ENCODE results near the gene OR1M1.

The OR1M1 gene

GRCh38 chr19:9075064-9075949 is 11.6 kb upstream of the OR1M1 start:
- DNase-seq = no peak

GRCh38 chr19:9076901-9077300 is 10.0 kb upstream of the OR1M1 start:
- no peak for DNase-seq

GRCh38 chr19:9078651-9079050 is 8.2 kb upstream of the OR1M1 start:
- no peak for DNase-seq

- DNase-seq = no peak
Measured at GRCh38 chr19:9107375-9107774, 20.5 kb downstream of the OR1M1 start, which contains the start of gene OR7G2. OR7G2 (minus strand) TSS chr19:9107475; CDS start chr19:9103243, 4,232 bp downstream.

- no peak for DNase-seq
Measured at GRCh38 chr19:9109959-9110358, 23.1 kb downstream of the OR1M1 start.

- DNase-seq = no peak
Measured at GRCh38 chr19:9115307-9115813, 28.5 kb downstream of the OR1M1 start, which contains the start of gene OR7G1. OR7G1 (minus strand) TSS chr19:9115763; CDS start chr19:9115763, 0 bp downstream.

GRCh38 chr19:9116547-9116946 is 29.7 kb downstream of the OR1M1 start:
- DNase-seq = no peak

GRCh38 chr19:9126900-9127405 is 40.1 kb downstream of the OR1M1 start, which contains the start of gene OR7G3:
OR7G3 (minus strand) TSS chr19:9126950; CDS start chr19:9126950, 0 bp downstream.
- no peak for DNase-seq

- no peak for DNase-seq
Measured at GRCh38 chr19:9128171-9128570, 41.3 kb downstream of the OR1M1 start.

GRCh38 chr19:9130965-9131364 is 44.1 kb downstream of the OR1M1 start:
- DNase-seq = no peak

- no peak for DNase-seq
Measured at GRCh38 chr19:9132422-9132821, 45.6 kb downstream of the OR1M1 start.

- no peak for DNase-seq
Measured at GRCh38 chr19:9139609-9140158, 52.8 kb downstream of the OR1M1 start.

- peak; percentile 91 to 93 for DNase-seq
Measured at GRCh38 chr19:9140159-9140874, 53.5 kb downstream of the OR1M1 start, which contains the start of gene ZNF317. ZNF317 (plus strand) TSS chr19:9140397; CDS start chr19:9156017, 15,620 bp downstream.

- DNase-seq = no peak
Measured at GRCh38 chr19:9144920-9145319, 58.1 kb downstream of the OR1M1 start.
